Measurements from ENCODE around the gene MAP3K8. TPM values are rescaled to one million over a fixed set of nuclear protein-coding genes. Genes with fewer than 3 reads are reported as not detected.

The MAP3K8 gene
- total and polyA plus RNA-seq, 3 donors from 2014 or later: 3.1 to 10.4 (median 5.2) TPM

GRCh38 chr10:30481603-30482002, 47.6 kb downstream of the MAP3K8 start:
- DNase-seq: no peak
- Histone ChIP-seq H3K36me3 (ENCODE audit: low read depth, missing control alignments) (no peaks in the 10 kb centered on the region), H3K27me3 (no peaks in the 10 kb centered on the region), H3K4me1 (no peaks in the 10 kb centered on the region), H3K9me3 (no peaks in the 10 kb centered on the region), H3K4me3 (no peak overlapping the region), H3K27ac (no peak overlapping the region)
- TF ChIP-seq POLR2A (IDR thresholded peaks at IDR 0.05) (no peak), CTCF (IDR thresholded peaks at IDR 0.05) (no peak)
- intact Hi-C loops (cut with DNase I; ENCODE audit: low total_unique reads): no loop called here

GRCh38 chr10:30488316-30488715, 54.3 kb downstream of the MAP3K8 start:
- WGBS, 2 donors: 53 to 56% methylated on average over 6 of the region's 6 CpGs
- TF ChIP-seq CTCF (IDR thresholded peaks at IDR 0.05) (no peak), POLR2A (IDR thresholded peaks at IDR 0.05) (no peak)

DNA sequence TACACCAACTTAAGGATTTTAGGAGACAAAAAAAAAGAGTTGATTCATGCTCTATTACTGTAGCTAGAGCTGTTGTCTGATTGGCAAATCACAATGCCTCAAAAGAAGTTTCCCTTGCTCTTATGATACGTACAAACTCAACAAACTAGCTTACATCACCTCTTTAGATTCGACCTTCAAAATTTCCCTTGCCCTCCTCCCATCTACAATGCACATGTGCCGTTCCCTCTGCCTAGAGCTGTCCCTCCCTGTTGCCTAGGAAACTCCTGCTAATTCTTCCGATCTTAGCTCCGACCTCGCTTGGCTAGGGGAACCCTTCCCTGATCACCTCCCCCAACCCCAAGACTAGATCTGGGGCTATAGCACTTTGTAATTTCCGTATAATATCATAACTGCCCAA, 55.4 kb downstream of the MAP3K8 start:
- H3K27ac ChIP-seq: no peak overlapping the region
- intact Hi-C loops (cut with DNase I; ENCODE audit: low total_unique reads): no loop called here
- no peaks in the 10 kb centered on the region for H3K4me1 ChIP-seq
- DNase-seq: no peak
- 37 to 40% methylated on average over 7 of the region's 7 CpGs for WGBS, 2 donors
- H3K4me3 ChIP-seq: no peak overlapping the region
- TF ChIP-seq CTCF (IDR thresholded peaks at IDR 0.05) (no peak), POLR2A (IDR thresholded peaks at IDR 0.05) (no peak)
- H3K9me3 ChIP-seq: no peaks in the 10 kb centered on the region
- no peaks in the 10 kb centered on the region for H3K27me3 ChIP-seq
- no peaks in the 10 kb centered on the region for H3K36me3 ChIP-seq (ENCODE audit: low read depth, missing control alignments)

More at GRCh38 chr10:30488316-30488715, 54.3 kb downstream of the MAP3K8 start:
- no peaks in the 10 kb centered on the region for H3K9me3 ChIP-seq
- no peak overlapping the region for H3K27ac ChIP-seq
- intact Hi-C loops (cut with DNase I; ENCODE audit: low total_unique reads): no loop called here
- no peaks in the 10 kb centered on the region for H3K36me3 ChIP-seq (ENCODE audit: low read depth, missing control alignments)
- H3K27me3 ChIP-seq: no peaks in the 10 kb centered on the region
- DNase-seq: no peak
- H3K4me1 ChIP-seq: no peaks in the 10 kb centered on the region
- H3K4me3 ChIP-seq: no peak overlapping the region

- no peaks in the 10 kb centered on the region for H3K9me3 ChIP-seq
- no peaks in the 10 kb centered on the region for H3K36me3 ChIP-seq (ENCODE audit: low read depth, missing control alignments)
- intact Hi-C loops (cut with DNase I; ENCODE audit: low total_unique reads): no loop called here
- TF ChIP-seq POLR2A (IDR thresholded peaks at IDR 0.05) (no peak), CTCF (IDR thresholded peaks at IDR 0.05) (no peak)
- H3K27ac ChIP-seq: no peak overlapping the region
- 86 to 92% methylated on average over 9 of the region's 9 CpGs for WGBS, 2 donors
- no peak overlapping the region for H3K4me3 ChIP-seq
- H3K4me1 ChIP-seq: no peaks in the 10 kb centered on the region
- no peaks in the 10 kb centered on the region for H3K27me3 ChIP-seq
- DNase-seq: no peak
Observed at GRCh38 chr10:30490289-30491000, 56.5 kb downstream of the MAP3K8 start.

Measured in testis (tissue), 3 donors.